ENCODE measurements around the gene NT5C1B.

Gene NT5C1B

DNA sequence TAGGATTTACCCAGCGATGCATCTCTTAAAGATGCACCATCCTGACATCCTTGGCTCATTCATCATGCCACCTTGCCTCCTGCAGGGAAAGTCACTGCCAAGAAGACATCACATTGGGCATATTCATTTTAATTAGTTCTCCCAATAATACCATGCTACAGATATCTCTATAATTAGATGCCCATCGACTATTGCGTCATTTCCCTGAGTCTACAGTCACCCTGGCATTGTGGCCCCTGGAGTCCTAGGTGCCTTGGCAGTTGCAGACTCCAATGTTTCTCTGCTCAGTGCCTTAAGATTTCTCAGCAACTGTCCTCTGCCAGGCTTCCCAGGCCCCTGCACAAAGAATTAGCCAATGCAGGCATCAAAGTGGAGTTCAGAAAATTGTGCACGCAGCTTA is 61.5 kb downstream of the NT5C1B start:
- TF ChIP-seq, protein P1, sequence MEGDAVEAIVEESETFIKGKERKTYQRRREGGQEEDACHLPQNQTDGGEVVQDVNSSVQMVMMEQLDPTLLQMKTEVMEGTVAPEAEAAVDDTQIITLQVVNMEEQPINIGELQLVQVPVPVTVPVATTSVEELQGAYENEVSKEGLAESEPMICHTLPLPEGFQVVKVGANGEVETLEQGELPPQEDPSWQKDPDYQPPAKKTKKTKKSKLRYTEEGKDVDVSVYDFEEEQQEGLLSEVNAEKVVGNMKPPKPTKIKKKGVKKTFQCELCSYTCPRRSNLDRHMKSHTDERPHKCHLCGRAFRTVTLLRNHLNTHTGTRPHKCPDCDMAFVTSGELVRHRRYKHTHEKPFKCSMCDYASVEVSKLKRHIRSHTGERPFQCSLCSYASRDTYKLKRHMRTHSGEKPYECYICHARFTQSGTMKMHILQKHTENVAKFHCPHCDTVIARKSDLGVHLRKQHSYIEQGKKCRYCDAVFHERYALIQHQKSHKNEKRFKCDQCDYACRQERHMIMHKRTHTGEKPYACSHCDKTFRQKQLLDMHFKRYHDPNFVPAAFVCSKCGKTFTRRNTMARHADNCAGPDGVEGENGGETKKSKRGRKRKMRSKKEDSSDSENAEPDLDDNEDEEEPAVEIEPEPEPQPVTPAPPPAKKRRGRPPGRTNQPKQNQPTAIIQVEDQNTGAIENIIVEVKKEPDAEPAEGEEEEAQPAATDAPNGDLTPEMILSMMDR (IDR thresholded peaks at IDR 0.05) = no peak

DNA sequence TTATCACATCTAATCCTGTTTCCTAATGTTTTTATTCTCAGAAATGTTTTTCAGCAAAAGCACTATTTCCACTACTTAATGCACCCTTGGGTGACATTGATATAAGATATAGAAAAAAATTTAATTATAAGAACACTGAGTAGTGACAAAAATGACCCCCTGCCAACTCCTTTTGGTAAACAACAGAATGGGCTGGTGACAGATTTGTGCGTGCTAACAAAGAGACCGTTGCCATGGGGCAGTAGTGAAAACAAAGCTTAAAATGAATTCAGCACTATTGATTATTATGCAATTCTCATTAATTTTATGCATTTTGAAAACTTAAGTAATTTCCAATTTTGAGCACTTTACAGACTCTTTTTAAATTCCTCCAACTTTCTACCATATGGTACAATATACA is 62.0 kb downstream of the NT5C1B start:
- TF ChIP-seq, protein P1 (IDR thresholded peaks at IDR 0.05) = no peak

- TF ChIP-seq, protein P1 (IDR thresholded peaks at IDR 0.05) = no peak
These were observed 62.9 kb downstream of the NT5C1B start for GRCh38 chr2:18526429-18526828.

DNA sequence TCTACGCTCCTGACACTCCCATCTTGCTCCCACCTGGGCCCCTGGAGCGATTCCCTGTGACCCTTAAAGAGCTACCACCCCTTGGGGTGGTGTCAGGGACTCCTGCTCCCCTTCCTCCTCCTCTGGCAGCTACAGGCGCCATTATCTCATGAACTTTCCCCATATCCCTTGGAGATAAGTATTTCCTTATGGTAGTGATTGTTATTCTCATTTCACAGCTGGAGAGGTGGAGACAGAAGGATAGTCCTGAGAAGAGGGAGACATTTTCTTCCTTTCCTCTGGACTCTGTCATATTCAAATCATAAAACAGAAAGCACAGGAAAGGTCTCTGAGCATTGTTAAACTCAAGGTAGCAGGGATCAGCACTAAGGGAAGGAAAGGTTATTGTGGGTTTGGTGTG is 63.5 kb downstream of the NT5C1B start:
- TF ChIP-seq, protein P1 (IDR thresholded peaks at IDR 0.05) = no peak

DNA sequence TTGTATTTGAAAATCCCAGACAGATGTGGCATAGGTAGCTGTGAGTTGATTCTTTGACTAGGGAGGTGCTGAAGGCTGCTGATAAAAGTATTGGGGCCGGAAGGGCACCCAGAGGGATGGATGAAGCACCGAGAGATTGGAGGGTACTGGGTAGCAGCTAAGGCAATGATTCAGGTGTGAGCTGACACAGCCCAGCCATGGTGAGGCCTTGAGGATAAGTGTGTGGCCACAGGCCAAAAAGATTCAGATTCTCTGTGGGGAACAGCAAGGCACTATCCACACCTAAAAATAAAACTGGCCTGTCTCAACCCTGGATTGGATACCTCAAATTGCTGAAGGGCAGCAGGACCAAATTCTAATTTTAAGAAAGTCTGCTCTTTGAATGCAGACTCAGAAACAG is 64.1 kb downstream of the NT5C1B start:
- TF ChIP-seq, protein P1 (IDR thresholded peaks at IDR 0.05) = no peak

- TF ChIP-seq, protein P1 (IDR thresholded peaks at IDR 0.05) = no peak
These were observed 66.8 kb downstream of the NT5C1B start for GRCh38 chr2:18522484-18523146.

DNA sequence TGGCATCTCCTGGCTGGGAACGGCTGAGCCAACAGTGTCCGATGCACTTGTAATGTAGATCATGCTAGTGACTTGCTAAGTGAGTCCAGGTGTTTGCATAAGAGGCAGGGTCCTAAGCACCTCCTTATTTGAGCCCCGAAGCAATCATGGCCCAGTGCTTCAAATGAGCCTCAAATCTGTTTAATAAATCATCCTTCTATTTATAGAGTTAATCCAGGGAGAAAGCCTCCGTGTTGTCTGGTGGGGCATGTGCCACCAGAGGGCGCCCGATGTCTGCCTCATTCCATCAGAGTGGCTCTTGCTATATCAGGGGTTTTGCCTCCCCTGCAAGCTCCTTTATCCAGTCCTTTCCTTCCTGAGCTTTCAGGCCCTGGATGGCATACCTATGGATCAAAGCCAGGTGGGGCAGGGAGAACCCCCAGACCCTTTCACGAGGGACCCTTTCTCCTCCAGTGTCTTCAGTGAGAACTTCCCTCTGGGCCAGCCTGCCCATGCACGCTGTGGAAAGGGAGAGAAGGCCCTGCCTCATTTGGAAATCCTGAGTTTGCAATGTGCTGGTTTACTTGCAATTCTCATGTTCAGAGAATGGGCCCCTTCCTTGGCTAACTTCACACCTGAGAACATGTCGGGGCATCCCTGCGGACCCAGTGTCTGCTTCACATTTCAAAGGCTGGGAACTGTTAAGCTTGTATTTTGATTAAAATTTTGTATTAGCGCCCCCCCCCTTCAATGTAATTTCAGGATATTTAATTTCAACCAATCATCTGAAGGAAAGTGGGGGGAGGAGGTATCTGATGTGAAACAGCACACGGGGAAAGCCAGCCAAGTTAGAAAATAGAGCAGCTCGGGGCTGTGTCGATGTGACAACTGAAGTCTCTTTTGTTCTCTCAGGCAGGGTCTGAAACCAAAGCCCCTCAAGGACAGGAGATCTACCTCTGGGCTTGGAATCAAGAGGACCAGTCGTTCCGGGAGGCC is 68.6 kb downstream of the NT5C1B start:
- TF ChIP-seq, protein P1 (IDR thresholded peaks at IDR 0.05) = peak; percentile 84

Measured in LNCAP (cell line).